ENCODE results near the gene KCNK3.
A peak's percentile ranks its signal among the peaks of the same experiment; 100 is the strongest.
"Not testable (repeated sequence)": the region's sequence is repeated elsewhere in the genome, so short reads cannot be mapped to it uniquely, and the experiment has no call there.

The KCNK3 gene

GRCh38 chr2:26735883-26736588 is 43.5 kb downstream of the KCNK3 start:
- H3K27ac Mint-ChIP-seq (ENCODE audit: low read depth) = no peak overlapping the region
- H3K4me3 Mint-ChIP-seq = no peak overlapping the region
- DNase-seq (ENCODE audit: low spot score in 2 of 2) (no peak), ATAC-seq (replicated peaks; ENCODE audit: extremely low read depth, poor library complexity, severe bottlenecking) (no peak)
- H3K4me1 Mint-ChIP-seq = peaks cover 6% of the 10 kb centered on the region
- H3K27me3 Mint-ChIP-seq = peaks cover 57% of the 10 kb centered on the region
- H3K36me3 Mint-ChIP-seq (ENCODE audit: insufficient read depth) = no peaks in the 10 kb centered on the region
- H3K9me3 Mint-ChIP-seq = no peaks in the 10 kb centered on the region

- no peak for ATAC-seq (replicated peaks; ENCODE audit: extremely low read depth, poor library complexity, severe bottlenecking)
- DNase-seq (ENCODE audit: low spot score in 2 of 2) = no peak
- Mint-ChIP-seq H3K4me1 (peaks cover 10% of the 10 kb centered on the region), H3K27me3 (peaks cover 45% of the 10 kb centered on the region), H3K9me3 (no peaks in the 10 kb centered on the region), H3K36me3 (ENCODE audit: insufficient read depth) (no peaks in the 10 kb centered on the region), H3K27ac (ENCODE audit: low read depth) (no peak overlapping the region), H3K4me3 (no peak overlapping the region)
These were observed 44.7 kb downstream of the KCNK3 start for GRCh38 chr2:26737221-26737620.

GRCh38 chr2:26738481-26738880 is 46.0 kb downstream of the KCNK3 start:
- peaks cover 10% of the 10 kb centered on the region for H3K4me1 Mint-ChIP-seq
- ATAC-seq (replicated peaks; ENCODE audit: extremely low read depth, poor library complexity, severe bottlenecking) = no peak

GRCh38 chr2:26739514-26739913 is 47.0 kb downstream of the KCNK3 start:
- peaks cover 26% of the 10 kb centered on the region for H3K27me3 Mint-ChIP-seq
- no peaks in the 10 kb centered on the region for H3K36me3 Mint-ChIP-seq (ENCODE audit: insufficient read depth)
- DNase-seq (ENCODE audit: low spot score in 2 of 2) (no peak), ATAC-seq (replicated peaks; ENCODE audit: extremely low read depth, poor library complexity, severe bottlenecking) (no peak)
- H3K4me1 Mint-ChIP-seq = peaks cover 10% of the 10 kb centered on the region
- no peak overlapping the region for H3K27ac Mint-ChIP-seq (ENCODE audit: low read depth)
- no peaks in the 10 kb centered on the region for H3K9me3 Mint-ChIP-seq
- no peak overlapping the region for H3K4me3 Mint-ChIP-seq

More at GRCh38 chr2:26738481-26738880, 46.0 kb downstream of the KCNK3 start:
- Mint-ChIP-seq H3K4me3 (no peak overlapping the region), H3K27ac (ENCODE audit: low read depth) (peak overlapping the region; percentile 29), H3K27me3 (peaks cover 33% of the 10 kb centered on the region), H3K9me3 (no peaks in the 10 kb centered on the region), H3K36me3 (ENCODE audit: insufficient read depth) (no peaks in the 10 kb centered on the region)
- no peak for DNase-seq (ENCODE audit: low spot score in 2 of 2)

GRCh38 chr2:26740346-26740745 is 47.8 kb downstream of the KCNK3 start:
- ATAC-seq (replicated peaks; ENCODE audit: extremely low read depth, poor library complexity, severe bottlenecking) (no peak), DNase-seq (ENCODE audit: low spot score in 2 of 2) (no peak)
- Mint-ChIP-seq H3K9me3 (no peaks in the 10 kb centered on the region), H3K4me3 (no peak overlapping the region), H3K27me3 (peaks cover 17% of the 10 kb centered on the region), H3K27ac (ENCODE audit: low read depth) (no peak overlapping the region), H3K4me1 (peaks cover 10% of the 10 kb centered on the region), H3K36me3 (ENCODE audit: insufficient read depth) (no peaks in the 10 kb centered on the region)

- Mint-ChIP-seq H3K27me3 (peaks cover 12% of the 10 kb centered on the region), H3K4me1 (peaks cover 10% of the 10 kb centered on the region), H3K9me3 (no peaks in the 10 kb centered on the region), H3K36me3 (ENCODE audit: insufficient read depth) (no peaks in the 10 kb centered on the region), H3K27ac (ENCODE audit: low read depth) (no peak overlapping the region), H3K4me3 (no peak overlapping the region)
- ATAC-seq (replicated peaks; ENCODE audit: extremely low read depth, poor library complexity, severe bottlenecking) (peak; percentile 70), DNase-seq (ENCODE audit: low spot score in 2 of 2) (no peak)
These were observed 48.4 kb downstream of the KCNK3 start for GRCh38 chr2:26740890-26741302.

GRCh38 chr2:26742048-26742770 is 49.7 kb downstream of the KCNK3 start:
- peaks cover 7% of the 10 kb centered on the region for H3K27me3 Mint-ChIP-seq
- ATAC-seq (replicated peaks; ENCODE audit: extremely low read depth, poor library complexity, severe bottlenecking) (no peak), DNase-seq (ENCODE audit: low spot score in 2 of 2) (no peak)
- peaks cover 10% of the 10 kb centered on the region for H3K4me1 Mint-ChIP-seq
- H3K27ac Mint-ChIP-seq (ENCODE audit: low read depth) = no peak overlapping the region
- no peaks in the 10 kb centered on the region for H3K36me3 Mint-ChIP-seq (ENCODE audit: insufficient read depth)
- H3K4me3 Mint-ChIP-seq = no peak overlapping the region
- no peaks in the 10 kb centered on the region for H3K9me3 Mint-ChIP-seq

GRCh38 chr2:26743852-26744251 is 51.3 kb downstream of the KCNK3 start:
- Mint-ChIP-seq H3K4me3 (no peak overlapping the region), H3K36me3 (ENCODE audit: insufficient read depth) (no peaks in the 10 kb centered on the region), H3K9me3 (no peaks in the 10 kb centered on the region), H3K27ac (ENCODE audit: low read depth) (no peak overlapping the region), H3K27me3 (no peaks in the 10 kb centered on the region), H3K4me1 (peaks cover 10% of the 10 kb centered on the region)
- DNase-seq (ENCODE audit: low spot score in 2 of 2) (no peak), ATAC-seq (replicated peaks; ENCODE audit: extremely low read depth, poor library complexity, severe bottlenecking) (no peak)

GRCh38 chr2:26744953-26745352 is 52.4 kb downstream of the KCNK3 start:
- DNase-seq (ENCODE audit: low spot score in 2 of 2) = no peak
- no peaks in the 10 kb centered on the region for H3K36me3 Mint-ChIP-seq (ENCODE audit: insufficient read depth)
- H3K27me3 Mint-ChIP-seq = no peaks in the 10 kb centered on the region
- no peak overlapping the region for H3K4me3 Mint-ChIP-seq
- no peak for ATAC-seq (replicated peaks; ENCODE audit: extremely low read depth, poor library complexity, severe bottlenecking)
- H3K4me1 Mint-ChIP-seq = peaks cover 10% of the 10 kb centered on the region
- H3K27ac Mint-ChIP-seq (ENCODE audit: low read depth) = no peak overlapping the region
- no peaks in the 10 kb centered on the region for H3K9me3 Mint-ChIP-seq

- Mint-ChIP-seq H3K9me3 (no peaks in the 10 kb centered on the region), H3K36me3 (ENCODE audit: insufficient read depth) (no peaks in the 10 kb centered on the region), H3K4me3 (no peak overlapping the region), H3K27ac (ENCODE audit: low read depth) (no peak overlapping the region), H3K27me3 (no peaks in the 10 kb centered on the region), H3K4me1 (peaks cover 7% of the 10 kb centered on the region)
- DNase-seq (ENCODE audit: low spot score in 2 of 2) = peak; percentile 48 to 62
- peak; percentile 70 for ATAC-seq (replicated peaks; ENCODE audit: extremely low read depth, poor library complexity, severe bottlenecking)
These were observed 53.2 kb downstream of the KCNK3 start for GRCh38 chr2:26745609-26746327.

GRCh38 chr2:26746934-26747333 is 54.4 kb downstream of the KCNK3 start:
- no peaks in the 10 kb centered on the region for H3K27me3 Mint-ChIP-seq
- ATAC-seq (replicated peaks; ENCODE audit: extremely low read depth, poor library complexity, severe bottlenecking) (no peak), DNase-seq (ENCODE audit: low spot score in 2 of 2) (no peak)
- no peak overlapping the region for H3K27ac Mint-ChIP-seq (ENCODE audit: low read depth)
- H3K9me3 Mint-ChIP-seq = no peaks in the 10 kb centered on the region
- H3K4me3 Mint-ChIP-seq = no peak overlapping the region
- no peaks in the 10 kb centered on the region for H3K4me1 Mint-ChIP-seq
- H3K36me3 Mint-ChIP-seq (ENCODE audit: insufficient read depth) = no peaks in the 10 kb centered on the region

GRCh38 chr2:26749787-26750420 is 57.4 kb downstream of the KCNK3 start:
- not testable (repeated sequence) for H3K9me3 Mint-ChIP-seq; H3K4me3 Mint-ChIP-seq; H3K36me3 Mint-ChIP-seq (ENCODE audit: insufficient read depth); H3K27ac Mint-ChIP-seq (ENCODE audit: low read depth); DNase-seq (ENCODE audit: low spot score in 2 of 2); H3K27me3 Mint-ChIP-seq; H3K4me1 Mint-ChIP-seq; ATAC-seq (replicated peaks; ENCODE audit: extremely low read depth, poor library complexity, severe bottlenecking)
